DMS53 treated with DMSO at 0.1 percent for 48 hours (cell line): Measurements from ENCODE around the gene JMJD1C.
"Not testable (repeated sequence)": the region's sequence is repeated elsewhere in the genome, so short reads cannot be mapped to it uniquely, and the experiment has no call there.

Experiments used
- DNase-seq: peaks from one replicate; lab custom pipeline; 2025; ENCODE audit not compliant: unreplicated experiment; lab: John Stamatoyannopoulos, UW

The JMJD1C gene, protein sequence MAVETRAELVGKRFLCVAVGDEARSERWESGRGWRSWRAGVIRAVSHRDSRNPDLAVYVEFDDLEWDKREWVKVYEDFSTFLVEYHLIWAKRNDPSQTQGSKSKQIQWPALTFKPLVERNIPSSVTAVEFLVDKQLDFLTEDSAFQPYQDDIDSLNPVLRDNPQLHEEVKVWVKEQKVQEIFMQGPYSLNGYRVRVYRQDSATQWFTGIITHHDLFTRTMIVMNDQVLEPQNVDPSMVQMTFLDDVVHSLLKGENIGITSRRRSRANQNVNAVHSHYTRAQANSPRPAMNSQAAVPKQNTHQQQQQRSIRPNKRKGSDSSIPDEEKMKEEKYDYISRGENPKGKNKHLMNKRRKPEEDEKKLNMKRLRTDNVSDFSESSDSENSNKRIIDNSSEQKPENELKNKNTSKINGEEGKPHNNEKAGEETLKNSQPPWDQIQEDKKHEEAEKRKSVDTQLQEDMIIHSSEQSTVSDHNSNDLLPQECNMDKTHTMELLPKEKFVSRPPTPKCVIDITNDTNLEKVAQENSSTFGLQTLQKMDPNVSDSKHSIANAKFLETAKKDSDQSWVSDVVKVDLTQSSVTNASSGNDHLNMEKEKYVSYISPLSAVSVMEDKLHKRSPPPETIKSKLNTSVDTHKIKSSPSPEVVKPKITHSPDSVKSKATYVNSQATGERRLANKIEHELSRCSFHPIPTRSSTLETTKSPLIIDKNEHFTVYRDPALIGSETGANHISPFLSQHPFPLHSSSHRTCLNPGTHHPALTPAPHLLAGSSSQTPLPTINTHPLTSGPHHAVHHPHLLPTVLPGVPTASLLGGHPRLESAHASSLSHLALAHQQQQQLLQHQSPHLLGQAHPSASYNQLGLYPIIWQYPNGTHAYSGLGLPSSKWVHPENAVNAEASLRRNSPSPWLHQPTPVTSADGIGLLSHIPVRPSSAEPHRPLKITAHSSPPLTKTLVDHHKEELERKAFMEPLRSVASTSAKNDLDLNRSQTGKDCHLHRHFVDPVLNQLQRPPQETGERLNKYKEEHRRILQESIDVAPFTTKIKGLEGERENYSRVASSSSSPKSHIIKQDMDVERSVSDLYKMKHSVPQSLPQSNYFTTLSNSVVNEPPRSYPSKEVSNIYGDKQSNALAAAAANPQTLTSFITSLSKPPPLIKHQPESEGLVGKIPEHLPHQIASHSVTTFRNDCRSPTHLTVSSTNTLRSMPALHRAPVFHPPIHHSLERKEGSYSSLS (N-terminal part only)

DNA sequence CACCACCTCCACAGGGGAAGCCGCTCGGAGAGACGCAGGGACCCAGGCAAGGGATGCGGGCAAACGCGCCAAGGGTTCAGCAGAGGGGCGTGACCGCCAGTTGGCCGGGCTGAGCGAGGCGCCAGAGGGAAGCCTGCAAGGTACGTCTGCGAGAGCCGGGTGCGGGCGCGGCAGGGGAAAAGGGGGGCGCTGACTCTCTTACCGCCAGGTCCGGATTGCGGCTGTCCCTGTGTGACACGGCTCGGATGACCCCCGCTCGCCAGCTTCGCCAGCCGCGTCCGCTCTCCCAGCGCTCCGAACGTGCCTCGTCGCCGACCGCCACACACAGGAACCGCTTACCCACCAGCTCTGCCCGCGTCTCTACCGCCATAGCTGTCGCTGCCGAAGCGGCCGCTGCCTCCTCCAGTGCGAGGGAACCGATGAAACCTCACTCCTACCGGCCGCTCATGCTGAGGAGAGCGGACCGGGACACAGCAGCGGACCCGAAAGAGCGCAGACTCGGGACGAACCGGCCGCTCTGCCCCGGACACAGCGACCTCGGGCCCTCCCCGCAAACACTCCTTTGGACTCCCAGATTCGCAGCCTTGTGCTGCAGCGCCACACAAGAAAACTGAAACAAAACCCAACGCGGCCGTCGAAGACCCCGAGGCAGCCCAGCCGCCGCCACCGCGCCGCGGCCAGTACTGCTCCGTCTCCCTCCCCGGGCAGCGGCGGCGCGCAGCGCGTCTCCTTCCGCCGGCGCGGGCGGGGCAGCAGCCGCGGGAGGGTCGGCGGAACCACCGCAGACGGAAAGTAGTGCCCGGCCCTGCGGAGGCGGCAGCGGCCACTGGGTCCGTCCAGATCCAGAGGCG, at the start of gene JMJD1C:
Gene JMJD1C, minus strand, starts transcription at position 685 of the 851 bp plus-strand sequence. Its CDS starts 315 bp downstream, at position 370.
- peak; percentile 75 for DNase-seq

DNA sequence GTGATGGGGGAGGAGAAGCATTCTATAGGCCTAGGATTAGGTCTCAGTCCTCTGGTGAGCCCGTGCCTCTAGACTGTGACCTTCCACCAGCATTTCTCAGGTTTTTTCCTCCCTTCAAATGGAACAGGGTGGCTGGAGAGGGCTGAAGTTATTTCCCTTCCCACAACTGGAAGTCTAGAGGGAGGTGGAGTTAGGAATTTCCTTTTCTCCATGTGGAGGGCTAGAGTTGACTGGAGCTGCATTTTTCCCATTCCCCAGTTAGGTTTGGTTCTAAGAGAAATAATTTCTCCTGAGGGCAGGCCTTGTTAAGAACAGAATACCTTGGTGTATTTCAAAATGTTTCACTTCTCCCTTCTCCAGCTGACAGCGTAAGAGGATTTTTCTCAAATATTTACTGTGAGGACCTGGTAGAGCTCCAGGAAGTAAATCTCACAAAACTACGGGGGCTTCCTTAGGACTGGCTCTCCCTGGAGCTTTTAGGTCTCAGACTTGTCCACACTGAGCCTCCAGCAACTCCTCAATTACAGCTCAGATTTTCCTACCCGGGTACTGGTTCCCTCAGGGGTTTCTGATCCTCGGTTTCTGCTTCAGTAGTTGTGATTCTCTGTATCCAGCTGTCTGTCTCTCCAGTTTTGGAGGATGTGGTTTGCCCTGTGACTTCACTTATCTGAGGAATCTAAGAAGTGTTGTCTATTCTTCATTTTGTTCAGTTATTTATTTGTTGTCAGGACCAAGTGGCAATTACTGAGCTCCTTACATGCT, 49.4 kb upstream of the JMJD1C start:
- DNase-seq = no peak

DNA sequence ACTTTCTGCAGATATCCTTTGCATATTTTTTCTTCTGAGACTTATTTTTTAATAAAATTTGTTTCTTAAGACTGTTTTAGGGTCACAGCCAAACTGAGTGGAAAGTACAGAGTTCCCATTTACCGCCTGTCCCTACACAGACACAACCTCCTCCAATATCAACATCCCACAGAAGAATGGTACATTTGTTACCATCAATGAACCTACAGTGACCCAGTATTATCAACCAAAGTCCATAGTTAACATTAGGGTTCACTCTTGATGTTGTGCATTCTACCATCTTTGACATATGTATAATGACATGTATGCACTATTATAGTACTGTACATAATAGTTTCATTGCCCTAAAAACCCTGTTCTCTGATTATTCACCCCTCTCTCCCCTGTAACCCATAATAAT, 40.8 kb upstream of the JMJD1C start:
- DNase-seq = no peak

DNA sequence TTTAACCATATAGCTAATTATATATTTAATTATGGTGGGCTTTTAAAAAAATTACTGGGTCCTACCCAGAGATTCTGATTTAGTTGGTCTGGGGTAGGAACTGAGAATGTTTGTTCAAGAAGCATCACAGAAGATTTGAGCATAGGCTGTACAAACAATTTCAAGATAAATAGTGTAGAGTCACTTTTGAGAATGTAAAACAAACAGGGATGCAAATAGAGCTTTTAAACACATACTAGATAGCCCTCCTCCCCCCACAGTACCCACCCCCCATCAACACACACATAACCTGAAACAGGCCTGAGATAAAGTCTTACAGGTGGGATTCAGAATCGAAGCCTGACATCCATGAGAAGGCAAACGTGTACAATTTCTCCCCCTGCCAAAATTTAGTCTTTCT, 39.8 kb upstream of the JMJD1C start:
- DNase-seq = no peak

DNA sequence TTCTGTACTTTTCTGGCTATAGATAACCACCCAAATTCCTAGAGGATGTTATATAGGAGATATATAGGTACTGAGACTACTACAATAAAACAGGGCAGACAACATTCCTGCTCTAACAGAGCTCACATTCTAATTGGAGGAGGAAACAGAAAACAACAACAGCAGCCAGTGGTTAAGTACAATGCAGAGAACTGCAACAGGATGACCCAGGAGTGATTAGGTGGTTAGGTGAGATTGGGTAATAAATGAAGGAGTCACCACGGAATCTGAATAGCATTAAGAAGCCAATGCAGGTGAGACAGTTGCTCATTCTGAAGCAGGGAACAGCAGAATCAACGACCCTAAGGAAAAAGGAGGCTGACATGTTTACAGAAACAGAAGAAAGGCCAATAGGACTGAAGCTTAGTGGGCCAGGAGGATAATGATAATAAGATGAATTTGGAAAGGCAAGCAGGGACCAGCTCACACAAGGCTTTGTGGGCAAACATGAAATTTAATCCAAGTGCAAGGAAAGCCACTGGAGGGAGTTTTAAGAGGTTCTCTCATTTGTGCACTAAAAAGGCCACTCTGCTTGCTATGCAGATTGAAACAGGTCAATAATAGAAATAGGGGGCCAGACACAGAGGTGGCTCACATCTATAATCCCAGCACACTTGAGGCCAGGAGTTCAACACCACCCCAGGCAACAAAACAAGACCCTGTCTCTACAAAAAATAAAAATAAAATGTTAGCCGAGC, 38.5 kb upstream of the JMJD1C start:
- DNase-seq = no peak

DNA sequence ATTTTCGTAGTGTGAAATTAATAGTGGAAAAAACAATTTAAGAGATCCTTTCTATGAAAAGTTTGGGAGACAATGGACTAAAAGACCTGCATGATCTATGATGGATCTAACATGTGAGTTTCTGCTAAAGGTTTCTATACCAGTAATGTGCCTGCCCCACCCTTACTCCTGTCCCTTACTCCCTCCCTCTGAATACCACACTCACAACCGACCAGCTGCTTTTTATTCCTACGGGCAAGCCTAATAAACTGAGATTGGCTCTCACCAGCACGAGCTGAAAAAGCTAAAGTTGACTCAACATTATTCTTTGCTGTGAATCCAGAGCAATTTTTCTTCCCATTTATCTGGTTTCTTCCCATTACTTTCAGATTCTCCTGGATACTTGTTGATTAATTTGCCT, 37.6 kb upstream of the JMJD1C start:
- DNase-seq = no peak

DNA sequence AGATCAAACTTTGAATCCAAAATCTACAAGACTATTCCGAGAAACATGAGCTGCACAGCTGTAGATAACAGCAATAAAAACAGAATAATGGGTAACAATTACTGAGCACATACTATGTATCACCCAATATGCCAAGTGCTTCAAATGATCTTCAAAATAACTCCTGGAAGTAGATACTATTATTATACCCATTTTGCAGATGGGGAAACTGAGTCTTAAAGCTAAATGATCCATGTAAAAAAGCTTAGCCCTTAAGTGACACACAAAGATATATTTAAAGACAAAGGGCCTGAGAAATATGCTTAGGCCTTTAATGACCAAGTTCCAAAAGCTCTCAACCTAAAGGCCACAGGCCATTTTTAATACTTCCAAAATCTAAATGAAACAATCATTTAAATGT, 37.1 kb upstream of the JMJD1C start:
- no peak for DNase-seq

DNA sequence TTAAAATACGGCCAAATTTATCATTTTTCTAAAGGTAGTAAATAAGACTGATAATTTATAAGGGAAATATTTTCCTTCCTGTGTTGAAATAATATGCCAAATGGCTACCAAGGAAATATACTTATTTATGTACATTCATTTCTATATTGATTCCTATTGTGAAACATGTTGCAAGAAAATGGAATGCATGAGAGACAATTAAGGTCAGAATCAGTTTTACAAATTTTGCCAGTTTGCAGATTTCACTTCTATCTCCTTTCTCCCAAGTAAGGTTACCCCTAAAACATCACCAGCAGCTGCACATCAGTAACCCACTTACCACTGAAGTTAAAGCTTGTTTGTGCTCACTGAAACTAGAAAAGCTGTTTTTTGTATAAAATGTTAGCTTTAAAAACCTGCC, 36.2 kb upstream of the JMJD1C start:
- DNase-seq = no peak

DNA sequence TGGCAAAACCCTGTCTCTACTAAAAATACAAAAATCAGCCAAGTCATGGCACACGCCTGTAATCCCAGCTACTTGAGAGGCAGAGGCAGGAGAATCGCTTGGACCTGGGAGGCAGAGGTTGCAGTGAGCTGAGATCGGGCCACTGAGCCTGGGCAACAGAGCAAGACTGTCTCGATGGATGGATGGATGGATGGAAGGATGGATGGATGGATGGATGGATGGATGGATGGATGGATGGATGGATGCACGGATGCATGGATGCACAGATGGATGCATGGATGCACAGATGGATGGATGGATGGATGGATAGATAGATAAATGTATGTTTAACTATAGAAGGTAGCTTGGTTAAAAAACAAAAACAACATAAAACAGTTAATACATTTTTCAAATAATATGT, 34.8 kb upstream of the JMJD1C start:
- DNase-seq = not testable (repeated sequence)

DNA sequence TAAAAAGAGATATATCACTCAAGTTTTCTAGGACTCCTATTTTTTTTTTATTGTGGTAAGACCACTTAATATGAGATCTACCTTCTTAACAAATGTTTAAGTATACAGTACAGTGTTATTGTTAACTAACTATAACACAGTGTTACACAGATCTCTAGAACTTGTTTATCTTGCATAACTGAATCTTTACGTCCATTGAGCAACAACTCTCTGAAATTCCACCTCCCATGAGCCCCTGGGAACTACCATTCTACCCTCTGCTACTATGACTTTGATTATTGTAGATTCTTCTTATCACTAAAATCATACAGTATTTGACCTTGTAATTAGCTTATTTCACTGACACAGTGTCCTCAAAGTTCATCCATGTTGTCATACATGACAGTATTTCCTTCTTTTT, 32.9 kb upstream of the JMJD1C start:
- no peak for DNase-seq

DNA sequence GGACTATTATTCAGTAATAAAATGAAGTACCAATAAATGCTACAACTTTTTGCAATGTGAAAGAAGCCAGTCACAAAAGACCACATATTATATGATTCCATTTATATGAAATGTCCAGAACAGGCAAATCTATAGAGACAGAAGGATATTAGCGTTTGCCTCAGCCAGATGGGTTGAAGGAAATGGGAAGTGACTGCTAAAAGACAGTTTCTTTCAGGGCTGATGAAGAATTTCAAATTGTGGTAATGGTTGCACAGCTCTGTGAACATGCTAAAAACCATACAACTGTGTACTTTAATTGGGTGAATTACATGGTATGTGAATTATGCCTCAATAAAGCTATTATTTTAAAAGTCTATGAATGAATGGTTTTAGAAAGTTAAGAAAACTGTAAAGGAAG, 31.5 kb upstream of the JMJD1C start:
- no peak for DNase-seq

DNA sequence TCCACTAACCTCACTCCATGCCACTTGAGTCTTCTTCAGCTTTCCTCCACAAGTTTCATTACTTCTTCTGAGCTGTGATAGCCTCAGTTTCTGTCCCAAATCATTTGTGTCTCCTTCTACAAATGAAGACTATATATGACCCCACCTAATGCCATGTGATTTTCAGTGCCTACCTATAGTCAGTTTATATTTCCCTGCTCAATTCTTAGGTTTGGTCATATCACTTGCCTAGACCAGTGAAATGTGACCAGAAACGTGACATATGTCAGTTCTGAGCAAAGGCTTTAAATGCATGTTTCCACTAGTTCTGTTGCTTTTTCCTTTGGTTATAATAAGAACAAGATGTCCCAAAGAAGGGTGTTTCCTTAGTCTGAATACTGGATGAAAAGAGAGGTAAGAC, 30.8 kb upstream of the JMJD1C start:
- DNase-seq = no peak

DNA sequence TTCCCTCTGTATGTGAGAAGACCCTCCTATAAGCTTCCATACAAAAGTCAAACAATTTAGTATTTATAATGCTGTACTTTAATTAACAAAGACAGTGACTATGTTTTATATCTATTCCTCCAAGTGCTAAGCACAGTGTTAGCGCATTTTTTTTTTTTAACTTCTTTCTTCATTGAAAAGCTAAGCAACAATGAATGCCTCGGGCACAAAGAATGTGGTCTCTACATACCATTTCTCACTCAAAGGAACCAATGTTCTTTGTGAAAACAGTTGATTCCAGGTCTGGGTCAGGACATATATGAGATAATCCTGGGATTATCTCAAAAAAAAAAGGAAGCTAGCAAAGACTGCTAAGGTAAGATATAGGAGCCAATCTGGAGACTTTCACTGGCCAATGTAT, 29.2 kb upstream of the JMJD1C start:
- no peak for DNase-seq

DNA sequence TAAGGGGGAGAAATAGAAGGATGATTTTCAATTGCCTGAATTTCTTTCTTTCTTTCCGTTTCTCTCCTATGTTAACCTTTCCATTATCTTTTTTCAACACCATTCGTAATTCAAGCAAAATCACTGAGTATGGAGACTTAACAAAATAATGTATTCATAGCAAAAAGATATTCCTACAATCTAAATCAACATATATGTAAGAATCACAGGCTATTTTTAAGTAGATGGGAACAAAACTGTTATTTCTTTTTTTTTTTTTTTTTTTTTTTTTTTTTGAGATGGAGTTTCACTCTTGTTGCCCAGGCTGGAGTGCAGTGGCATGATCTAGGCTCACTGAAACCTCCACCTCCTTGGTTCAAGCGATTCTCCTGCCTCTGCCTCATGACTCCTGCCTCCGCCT, 27.2 kb upstream of the JMJD1C start:
- DNase-seq = no peak

DNA sequence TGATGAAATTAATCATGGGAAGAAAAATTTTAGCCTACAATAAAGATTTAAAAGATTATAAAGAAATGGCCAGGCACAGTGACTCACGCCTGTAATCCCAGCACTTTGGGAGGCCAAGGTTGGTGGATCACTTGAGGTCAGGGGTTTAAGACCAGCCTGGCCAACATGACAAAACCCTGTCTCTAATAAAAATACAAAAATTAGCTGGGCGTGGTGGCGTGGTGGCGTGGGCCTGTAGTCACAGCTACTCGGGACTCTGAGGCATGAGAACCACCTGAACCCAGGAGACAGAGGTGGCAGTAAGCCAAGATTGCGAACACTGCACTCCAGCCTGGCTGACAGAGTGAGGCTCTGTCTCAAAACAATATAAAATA, 26.5 kb upstream of the JMJD1C start:
- DNase-seq = not testable (repeated sequence)

DNA sequence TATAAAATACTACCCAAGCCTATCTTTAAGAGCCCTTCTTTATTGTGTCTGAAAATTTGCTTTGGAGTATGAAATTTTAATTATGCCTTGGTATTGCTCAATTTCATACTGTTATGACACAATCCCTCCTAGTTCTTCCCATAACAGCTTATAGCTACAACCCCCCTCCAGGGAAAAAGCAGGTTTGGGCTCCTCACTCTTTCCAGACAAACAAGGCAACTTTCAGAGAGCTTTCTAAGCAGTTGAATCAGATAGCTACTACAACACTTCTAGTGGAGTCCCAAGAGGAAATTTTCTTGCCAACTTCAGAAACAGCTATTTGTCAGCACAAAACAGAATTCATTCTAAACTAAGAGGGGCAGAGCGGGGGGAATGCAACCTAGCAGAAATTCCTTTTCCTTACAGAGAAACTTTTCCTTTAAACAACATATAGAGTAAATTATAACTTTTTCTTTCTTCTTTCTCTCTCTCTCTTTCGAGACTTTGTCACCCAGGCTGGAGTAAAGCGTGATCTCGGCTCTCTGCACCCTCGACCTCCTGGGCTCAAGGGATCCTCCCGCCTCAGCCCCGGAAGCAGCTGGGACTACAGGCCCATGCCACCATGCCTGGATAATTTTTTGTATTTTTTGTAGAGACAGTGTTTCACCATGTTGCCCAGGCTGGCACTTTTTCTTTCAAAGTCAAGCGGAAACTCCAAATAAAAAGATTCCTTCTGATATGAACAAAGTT, 26.0 kb upstream of the JMJD1C start:
- no peak for DNase-seq

DNA sequence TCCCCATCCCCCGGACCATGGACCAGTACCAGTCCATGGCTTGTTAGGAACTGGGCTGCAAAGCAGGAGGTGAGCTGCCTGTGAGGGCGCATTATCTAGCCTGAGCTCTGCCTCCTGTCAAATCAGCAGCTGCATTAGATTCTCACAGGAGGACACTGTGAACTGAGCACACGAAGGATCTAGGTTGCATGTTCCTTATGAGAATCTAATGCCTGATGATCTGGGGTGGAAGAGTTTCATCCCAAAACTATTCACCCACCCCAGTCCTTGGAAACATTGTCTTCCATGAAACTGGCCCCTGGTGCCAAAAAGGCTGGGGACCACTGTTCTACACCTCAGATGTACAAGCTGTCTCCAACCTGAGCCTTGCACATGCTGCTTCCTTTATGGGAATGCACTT, 24.1 kb upstream of the JMJD1C start:
- DNase-seq = no peak

DNA sequence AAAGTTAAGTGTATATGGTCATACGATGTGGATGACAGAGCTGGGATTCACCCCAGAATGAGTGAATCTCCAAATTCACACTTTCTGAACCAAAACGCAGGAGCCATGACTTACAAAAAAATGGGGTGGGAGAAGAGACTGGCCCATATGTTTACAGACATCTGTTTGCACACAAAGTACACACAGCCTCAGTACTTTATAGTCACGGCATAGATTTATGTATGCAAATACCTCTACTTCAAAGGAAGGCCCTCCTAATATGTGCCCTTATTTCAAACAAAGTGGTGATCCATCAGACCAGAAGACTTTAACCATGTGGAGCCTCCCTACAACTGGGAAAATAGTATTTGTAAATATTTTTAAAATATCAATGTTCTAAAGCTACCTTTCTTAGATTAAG, 22.2 kb upstream of the JMJD1C start:
- no peak for DNase-seq

DNA sequence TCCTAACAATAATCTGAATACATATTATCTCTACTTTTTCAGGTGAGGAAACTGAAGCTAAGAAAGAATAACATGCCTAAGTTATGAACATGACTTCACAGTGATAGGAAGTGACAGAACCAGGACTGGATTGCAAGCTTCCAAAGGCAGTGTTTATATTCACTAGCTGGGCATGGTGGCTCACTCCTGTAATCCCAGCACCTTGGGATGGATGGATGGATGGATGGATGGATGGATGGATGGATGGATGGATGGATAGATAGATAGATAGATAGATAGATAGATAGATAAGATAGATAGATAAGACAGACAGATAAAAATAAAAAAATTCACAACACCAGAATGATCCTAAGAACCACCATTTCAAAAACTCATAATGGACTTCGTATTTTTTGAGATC, 18.2 kb upstream of the JMJD1C start:
- no peak for DNase-seq
